SW480 (cell line): ENCODE measurements around the gene MBOAT1.
A peak's percentile ranks its signal among the peaks of the same experiment; 100 is the strongest.

Experiments used
- DNase-seq: peaks from one replicate; pipeline ENCODE4 v3.0.0-alpha.2; 2016; ENCODE audit warnings: low spot score

The MBOAT1 gene

DNA sequence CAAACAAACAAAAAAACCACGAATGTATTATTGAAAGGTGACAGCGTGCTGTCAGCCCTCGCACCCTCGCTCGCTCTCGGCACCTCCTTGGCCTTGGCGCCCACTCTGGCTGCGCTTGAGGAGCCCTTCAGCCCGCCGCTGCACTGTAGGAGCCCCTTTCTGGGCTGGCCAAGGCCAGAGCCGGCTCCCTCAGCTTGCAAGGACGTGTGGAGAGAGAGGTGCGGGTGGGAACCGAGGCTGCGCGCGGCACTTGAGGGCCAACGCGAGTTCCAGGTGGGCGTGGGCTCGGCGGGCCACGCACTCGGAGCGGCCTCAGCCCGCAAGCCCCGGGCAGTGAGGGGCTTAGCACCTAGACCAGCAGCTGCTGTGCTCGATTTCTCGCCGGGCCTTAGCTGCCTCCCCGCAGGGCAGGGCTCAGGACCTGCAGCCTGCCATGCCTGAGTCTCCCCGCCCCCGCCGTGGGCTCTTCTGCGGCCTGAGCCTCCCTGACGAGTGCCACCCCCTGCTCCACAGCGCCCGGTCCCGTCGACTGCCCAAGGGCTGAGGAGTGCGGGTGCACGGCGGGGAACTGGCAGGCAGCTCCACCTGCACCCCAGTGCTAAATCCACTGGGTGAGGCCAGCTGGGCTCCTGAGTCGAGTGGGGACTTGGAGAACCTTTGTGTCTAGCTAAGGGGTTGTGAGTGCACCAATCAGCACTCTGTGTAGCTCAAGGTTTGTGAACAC lies 20.9 kb upstream of the MBOAT1 start:
- DNase-seq: no peak

DNA sequence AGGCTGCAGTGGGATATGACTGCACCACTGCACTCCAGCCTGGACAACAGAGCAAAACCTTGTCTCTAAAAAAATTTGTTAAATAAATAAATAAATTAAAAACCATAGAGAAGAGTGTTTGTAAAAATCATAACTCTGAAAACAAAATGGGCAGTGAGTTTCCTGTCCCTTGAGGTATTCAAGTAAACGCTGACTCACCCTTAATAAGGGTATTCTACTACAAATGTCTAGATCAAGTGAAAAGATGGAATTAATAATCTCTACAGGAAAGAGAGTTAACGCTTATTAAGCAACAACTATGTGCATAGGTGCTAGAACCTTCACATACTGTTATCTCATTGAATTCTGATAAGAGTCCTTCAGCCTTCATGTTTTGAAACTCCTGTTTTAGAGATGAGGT lies 19.9 kb upstream of the MBOAT1 start:
- DNase-seq: no peak

DNA sequence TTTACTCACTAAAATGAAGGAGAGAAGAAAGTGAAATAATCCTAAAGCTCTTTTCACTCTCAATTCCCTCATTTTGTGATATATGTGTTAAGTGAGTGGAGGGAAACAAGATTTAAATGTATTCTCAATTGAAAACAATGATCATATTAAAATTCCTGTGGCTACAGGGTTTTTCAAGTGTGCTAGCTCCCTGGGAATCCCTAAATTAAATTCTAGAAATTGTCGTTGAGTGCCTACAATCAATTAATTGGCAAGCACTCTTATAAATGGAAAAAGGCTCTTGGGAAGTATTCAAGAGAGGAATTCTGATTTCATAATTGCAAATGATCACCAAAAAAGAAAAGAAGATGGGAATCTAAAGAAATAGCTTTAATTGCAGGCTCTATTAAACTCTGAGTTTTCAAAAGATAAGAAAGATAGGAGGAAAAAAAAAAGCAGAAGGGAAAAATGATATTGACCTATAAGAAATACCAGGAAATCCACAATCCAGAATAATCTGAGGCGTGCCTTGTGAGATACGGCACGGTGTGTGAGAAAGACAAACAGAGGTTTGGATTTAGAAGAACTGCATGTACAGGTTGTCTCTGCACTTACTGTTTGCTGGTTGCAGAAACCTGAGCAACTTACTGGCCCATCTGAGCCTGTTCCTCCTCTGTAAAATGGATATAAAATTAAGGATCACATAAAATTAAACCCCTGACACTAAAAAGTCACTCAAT lies 18.3 kb upstream of the MBOAT1 start:
- DNase-seq: no peak

DNA sequence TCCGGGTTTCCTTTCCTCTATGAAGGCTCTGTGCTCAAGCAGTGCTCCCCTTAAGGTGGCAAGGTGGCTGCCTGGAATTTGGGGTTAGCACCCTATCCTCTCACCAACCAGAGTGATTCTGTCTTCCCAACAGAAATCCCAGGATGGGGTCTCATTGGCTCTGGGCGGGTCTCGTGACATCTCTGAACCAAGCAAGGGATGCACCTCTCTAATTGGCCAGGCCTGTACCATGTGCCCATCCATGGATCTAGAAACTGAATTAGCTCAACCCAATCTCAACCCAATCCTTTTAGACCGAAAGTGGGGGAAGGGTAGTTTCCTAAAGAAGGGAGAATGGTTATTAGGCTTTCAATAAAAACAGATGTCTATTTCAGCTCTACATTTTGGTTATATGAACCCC lies 17.6 kb upstream of the MBOAT1 start:
- DNase-seq: no peak

DNA sequence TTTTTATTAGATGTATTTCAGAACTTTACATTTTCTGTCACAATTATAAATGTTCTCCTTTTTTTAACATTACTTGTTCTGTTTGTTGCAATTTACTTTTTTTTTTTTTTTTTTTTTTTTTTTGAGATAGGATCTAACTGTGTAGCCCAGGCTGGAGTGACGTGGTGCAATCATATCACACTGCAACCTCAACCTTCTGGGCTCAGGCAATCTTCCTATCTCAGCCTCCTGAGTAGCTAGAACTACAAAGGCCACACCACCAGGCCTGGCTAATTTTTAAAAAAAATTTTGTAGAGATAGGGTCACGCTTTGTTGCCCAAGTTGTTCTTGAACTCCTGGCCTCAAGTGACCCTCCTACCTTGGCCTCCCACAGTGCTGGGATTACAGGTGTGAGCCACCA lies 15.1 kb upstream of the MBOAT1 start:
- DNase-seq: no peak

DNA sequence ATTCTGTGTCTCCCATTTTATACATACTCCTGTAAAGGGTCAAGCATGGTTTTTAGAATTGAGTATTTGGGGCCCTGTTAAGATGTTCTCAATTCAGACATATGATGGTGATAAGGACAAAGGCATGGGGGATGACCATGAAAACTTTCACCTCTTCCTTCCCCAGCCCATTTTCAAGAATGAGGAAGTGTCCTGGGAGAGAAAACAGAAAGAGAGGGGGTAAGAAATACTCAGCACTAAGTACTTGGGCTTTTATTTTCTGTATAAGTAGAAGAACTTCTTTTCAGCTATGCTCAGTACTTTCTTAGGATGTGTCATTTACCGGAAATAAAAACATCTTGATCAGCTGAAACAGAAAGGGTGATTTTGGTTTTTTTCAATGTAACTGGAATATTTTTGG lies 10.9 kb upstream of the MBOAT1 start:
- DNase-seq: no peak

GRCh38 chr6:20221421-20221820 lies 9.2 kb upstream of the MBOAT1 start:
- no peak for DNase-seq

GRCh38 chr6:20220359-20220758 lies 8.1 kb upstream of the MBOAT1 start:
- DNase-seq: no peak

GRCh38 chr6:20217891-20218290 lies 5.6 kb upstream of the MBOAT1 start:
- no peak for DNase-seq

DNA sequence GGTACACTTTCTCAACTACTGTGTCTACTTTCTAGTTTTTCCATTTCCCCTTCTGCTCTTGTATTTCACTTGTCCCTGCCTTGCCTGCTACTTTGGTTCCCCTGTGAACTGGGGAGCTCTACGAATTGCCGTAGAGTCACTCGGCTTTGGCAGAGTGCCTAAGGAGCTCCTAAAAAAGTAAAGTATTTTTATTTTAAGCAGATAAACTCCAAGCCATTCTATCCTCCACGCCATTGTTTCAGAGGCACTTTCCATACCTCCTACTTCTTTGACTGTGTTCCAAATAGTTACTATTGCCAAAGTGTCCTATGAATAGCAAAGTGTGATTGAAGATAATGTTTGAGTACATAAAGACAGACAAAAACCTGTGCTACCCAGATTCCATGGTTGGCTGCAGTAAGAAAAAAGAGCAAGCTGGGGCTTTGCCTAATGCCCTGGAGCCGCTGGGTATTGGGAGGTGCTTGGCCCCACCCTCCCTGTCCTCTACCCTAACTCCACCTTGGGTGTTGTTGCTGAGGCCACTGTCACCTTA lies 5.1 kb upstream of the MBOAT1 start:
- no peak for DNase-seq

- DNase-seq: no peak
Measured at GRCh38 chr6:20215310-20215709, 3.0 kb upstream of the MBOAT1 start.

DNA sequence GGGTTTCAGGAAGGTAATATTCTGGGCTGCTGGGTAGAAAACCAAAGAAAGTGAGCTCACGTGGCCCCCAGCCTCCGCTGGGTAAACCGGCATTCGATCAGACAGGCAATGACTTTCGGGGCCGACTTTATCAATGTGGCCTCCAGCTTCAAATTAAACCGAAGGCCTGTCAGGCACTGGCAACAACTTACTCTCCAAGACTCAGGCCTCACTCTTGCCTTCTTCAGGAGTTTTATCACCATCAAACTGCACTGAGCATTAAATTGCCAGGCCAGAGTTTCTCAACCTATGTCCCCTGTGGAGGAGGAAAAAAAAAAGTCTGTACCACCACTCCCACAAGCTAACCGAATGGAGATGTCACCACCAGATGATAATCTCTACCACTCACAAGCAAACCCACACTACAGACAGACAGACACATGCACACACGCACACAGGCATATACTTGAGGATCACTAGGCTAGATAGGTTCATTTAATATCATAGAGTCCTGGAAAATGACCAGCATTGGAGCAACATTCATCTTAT lies 1.1 kb upstream of the MBOAT1 start:
- no peak for DNase-seq

GRCh38 chr6:20211941-20212391 lies 303 bp downstream of the MBOAT1 start:
- peak; percentile 65 for DNase-seq

GRCh38 chr6:20211037-20211940 lies 980 bp downstream of the MBOAT1 start:
- no peak for DNase-seq

DNA sequence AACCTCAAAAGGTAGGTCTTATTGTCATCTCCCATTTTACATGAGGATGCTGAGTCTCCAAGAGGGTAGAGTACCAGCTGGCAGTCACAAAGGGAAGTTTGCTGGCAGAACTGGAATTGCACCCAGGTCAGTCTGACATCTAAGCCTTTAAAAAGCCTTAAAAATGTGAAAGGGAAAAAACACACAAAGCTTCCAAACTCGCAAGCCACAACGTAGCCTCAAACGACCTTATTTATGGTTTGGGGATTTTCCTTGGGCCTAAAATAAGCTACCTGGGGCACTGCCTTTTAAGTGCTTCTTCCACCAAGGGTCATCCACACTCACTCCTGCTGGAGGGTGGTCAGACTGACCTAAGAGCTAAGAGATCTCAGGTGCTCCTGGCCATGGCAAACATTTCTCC lies 2.1 kb downstream of the MBOAT1 start:
- no peak for DNase-seq

DNA sequence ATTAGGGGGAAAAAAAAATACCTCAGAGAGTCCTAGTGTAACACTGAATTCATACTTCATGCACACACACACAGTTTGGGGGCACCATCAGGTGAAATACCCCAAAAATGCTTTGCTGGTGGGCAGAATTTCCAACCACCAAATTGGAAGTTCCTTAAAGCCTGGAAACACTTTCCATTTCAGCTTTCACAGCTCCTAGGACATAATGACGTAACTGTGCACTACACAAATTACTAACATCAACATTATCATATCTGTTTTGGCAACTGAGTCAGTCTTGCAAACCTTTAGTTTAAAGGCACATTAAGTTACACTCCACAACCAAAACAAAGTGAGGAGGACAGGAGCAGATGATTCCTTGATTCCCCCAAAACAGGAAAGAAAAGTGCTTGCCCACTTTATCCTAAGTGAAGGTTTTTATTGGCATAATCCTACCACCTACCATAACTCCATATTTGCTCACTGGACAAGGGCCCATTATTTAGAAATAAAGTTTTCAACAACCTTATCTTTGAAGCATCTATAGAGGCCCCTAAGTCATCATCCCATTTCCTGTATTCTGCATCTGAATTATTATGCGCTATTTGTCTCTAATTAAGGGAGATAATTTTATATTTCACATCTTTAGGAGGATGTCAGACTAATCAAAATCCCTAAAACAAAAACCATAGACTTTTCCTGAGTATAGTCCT lies 3.4 kb downstream of the MBOAT1 start:
- no peak for DNase-seq

DNA sequence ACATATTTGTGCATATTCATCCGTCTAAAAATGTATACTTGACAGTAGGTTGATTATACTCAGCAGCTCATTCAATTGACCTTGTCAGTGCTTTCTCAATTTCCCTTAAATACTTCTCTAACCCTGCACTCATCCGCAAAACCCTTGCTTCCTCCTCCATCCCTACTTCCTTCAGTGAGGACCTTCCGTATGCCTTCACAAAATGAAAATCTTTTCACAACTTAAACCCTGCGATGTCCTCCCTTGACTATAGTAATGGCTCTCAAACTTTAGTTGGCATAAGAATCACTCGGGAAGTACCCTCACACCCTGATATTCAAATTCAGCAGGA lies 5.2 kb downstream of the MBOAT1 start:
- no peak for DNase-seq

DNA sequence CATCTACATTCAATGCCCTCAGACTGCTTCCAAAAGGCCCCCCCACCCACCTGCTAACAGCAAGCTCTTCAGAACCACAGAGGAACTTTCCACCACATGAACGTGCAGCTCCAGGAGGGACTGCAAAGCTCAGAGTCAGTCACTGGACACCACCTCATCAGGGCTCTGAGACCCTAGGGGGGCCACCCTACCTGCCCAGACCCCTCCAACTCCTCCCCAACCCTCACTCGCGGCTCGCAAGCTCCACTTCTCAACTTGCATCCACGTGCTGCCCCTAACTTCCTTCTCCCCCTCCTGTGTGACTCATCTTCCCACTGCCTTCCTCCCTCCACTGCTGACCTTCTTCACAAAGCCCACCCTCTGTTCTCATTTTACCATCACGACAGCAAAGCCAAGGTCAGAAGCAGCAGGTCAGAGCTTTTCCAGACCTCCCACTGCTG lies 6.5 kb downstream of the MBOAT1 start:
- DNase-seq: no peak

GRCh38 chr6:20204512-20204894 lies 7.8 kb downstream of the MBOAT1 start:
- no peak for DNase-seq

GRCh38 chr6:20203561-20204511 lies 8.4 kb downstream of the MBOAT1 start:
- no peak for DNase-seq
